Suppressor macrophage (primary cell): Measurements from ENCODE around the gene SETD6.
"Not testable (repeated sequence)": the region's sequence is repeated elsewhere in the genome, so short reads cannot be mapped to it uniquely, and the experiment has no call there.

ENCODE experiments used
- DNase-seq, 4 experiments: peaks; one replicate each; pipeline ENCODE4 v3.0.0-alpha.2; 2020 to 2022

SETD6 gene

DNA sequence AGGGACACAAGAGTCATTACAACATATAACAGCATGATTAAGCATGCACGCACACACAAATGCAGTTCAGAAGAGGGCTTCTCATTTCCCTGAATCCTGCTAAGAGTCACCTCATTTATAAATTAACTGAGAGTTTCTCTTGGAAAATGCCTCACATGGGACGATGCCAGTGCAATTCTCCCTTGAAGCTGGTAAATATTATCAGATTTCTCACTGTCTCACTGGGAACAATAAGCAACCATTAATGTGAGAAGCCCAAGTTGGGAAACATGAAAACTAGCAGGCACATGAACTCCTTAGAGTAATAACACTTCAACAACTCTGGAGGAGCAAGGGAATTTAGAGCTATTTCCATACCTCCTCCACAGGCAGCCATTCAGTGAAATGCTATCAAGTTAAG, 26.4 kb downstream of the SETD6 start:
- DNase-seq = no peak

DNA sequence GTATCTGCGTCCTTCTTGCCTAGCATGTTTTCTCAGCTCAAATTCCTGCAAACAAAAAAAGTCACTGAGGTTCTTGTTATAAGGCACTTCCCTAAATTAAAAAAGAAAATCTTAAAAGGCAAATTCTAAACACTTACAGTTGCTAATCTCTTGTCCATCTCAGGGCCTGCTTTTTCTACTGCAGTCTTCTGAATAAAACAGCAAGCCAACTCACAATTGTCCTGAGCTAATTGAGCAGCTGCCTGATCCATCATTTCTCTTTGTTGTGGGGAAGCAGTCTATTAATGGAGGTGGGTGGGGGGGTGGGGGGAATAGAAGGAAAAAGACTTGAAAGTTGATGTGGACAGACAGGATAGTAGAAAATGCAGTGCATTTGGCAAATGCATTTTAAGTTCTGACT, 27.0 kb downstream of the SETD6 start:
- no peak for DNase-seq

DNA sequence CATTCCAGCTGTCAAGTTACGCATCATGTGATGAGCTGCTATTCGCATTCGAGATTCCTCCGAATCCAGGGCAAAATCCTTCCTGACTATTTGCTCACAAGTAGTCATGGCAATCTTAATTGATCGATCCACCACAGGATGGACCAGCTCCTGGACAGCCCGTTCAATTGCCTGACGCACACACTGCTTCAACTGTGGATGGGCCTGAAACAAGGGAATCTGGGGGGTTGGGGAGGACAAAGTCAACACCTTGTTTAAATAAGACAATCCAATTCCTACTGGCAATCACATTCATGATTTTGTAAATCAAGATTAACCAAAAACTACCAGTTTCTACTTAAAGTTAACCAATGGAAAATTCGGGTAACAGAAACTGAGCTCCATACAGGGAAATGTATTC, 28.4 kb downstream of the SETD6 start:
- no peak for DNase-seq

DNA sequence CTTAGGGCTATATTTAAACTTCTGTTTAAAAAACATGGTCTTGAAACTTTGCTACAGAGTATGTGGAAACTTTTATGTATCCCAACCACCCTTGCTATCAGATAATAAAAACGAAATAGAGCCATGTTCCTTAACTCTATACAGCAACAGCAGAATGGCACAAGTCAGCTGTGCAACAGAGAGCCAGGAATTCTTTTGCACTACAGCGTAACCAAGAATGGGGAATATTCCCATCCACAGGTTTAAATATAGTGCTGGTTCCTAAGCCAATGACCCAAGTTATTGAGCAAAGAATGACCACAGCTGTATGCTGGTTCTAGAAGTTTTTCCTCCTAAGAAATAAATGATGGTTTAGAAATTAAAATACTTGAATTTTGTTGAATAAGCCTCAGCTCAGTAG, 33.1 kb downstream of the SETD6 start:
- DNase-seq = no peak

DNA sequence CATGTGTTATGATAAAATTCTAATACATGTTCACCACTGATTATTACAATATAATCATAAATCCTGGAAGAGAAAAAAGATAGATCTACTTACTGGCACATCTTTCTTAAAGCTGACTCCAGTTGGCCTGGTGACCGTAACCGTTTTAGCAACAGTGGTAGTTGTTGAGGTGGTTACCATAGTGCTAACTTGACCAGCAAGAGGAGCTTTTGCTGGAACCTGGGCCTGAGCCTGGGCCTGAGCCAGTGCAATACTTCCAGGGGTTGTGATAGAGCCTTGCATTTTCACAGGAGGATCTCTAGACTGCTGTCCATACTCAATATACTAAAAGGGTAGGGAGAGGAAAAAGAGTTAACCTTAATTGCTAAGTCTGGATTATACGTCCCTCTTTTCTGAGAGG, 36.2 kb downstream of the SETD6 start:
- DNase-seq = no peak

DNA sequence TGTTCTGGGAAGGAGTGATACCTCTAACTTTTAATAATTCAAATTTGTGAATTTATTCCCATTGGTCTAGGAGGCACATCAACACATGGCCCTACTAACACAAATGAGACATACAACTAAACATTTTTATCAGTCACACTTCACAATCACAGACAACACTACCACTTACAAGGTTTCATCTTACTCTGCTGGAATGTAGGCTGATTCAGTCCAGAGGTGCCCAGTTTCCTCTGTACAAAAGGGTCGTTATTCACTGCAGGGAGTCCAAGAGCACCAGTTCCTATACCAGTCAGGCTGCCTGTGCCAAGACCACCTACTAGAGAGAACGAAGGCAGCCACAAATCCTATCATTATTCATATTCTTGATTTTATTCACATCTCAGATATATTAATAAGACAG, 41.4 kb downstream of the SETD6 start:
- no peak for DNase-seq

DNA sequence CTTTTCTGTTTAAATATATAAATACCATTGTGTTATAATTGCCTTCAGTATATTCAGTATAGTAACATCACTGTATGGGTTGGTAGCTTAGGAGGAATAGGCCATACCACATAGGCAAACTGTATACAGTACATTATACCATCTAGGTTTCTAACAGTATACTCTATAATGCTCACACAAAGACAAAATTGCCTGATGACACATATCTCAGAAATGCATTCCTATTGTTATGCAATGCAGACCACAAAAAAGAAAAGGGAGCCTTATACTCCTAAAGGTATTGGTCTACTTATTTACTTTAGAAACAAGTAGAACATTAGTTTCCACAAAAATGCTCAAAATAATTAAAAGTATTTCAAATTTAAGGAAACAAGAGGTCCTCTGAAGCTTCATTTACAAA, 47.9 kb downstream of the SETD6 start:
- no peak for DNase-seq

DNA sequence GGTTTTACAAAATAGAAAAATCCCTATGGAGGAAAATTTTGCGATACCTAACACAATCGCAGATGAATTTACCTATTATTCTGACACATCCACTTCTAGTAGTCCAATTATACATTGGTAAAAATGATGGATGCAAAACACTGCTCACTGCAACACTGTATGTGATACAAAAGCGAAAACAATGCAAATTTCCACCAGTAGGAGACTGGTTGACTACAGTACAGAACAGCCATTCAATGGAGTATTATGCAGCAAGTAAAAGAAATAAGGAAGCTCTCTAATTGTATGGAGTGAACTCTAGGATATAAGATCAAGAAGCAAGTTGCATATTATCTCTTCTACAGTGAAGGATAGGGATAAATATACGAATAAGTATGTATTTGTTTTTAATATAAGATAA, 48.5 kb downstream of the SETD6 start:
- peak in 1 of 4 experiments; percentile 8 for DNase-seq

DNA sequence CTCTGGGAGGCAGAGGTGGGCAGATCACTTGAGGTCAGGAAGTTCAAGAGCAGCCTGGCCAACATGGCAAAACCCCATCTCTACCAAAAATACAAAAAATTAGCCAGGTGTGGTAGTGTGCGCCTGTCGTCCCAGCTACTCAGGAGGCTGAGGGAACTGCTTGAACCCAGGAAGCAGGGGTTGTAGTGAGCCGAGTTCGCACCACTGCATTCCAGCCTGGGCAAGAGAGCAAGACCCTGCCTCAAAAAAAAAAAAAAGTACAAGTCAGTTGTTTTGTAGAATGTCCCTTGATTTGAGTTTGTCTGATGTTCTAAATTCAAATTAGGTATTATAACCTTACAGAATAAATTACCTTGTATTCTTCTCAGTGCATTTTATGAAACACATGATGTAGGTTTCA, 50.4 kb downstream of the SETD6 start:
- not testable (repeated sequence) for DNase-seq
